Fibroblast of skin of back (primary cell): ENCODE data around the gene PNPLA1. TPM values are rescaled to one million over a fixed set of nuclear protein-coding genes. Genes with fewer than 3 reads are reported as not detected.

Experiments used
- DNase-seq: peaks from one replicate; pipeline ENCODE4 v3.0.0-alpha.2; 2013
- polyA plus RNA-seq, 2 experiments: library from polyadenylated mRNA; unstranded; fragments of 120-200 nt; gene quantifications; one replicate each; pipeline ENCODE4 v1.2.1, GENCODE V29; 2013; ENCODE audit not compliant: insufficient read length in 2 of 2

PNPLA1 gene, protein sequence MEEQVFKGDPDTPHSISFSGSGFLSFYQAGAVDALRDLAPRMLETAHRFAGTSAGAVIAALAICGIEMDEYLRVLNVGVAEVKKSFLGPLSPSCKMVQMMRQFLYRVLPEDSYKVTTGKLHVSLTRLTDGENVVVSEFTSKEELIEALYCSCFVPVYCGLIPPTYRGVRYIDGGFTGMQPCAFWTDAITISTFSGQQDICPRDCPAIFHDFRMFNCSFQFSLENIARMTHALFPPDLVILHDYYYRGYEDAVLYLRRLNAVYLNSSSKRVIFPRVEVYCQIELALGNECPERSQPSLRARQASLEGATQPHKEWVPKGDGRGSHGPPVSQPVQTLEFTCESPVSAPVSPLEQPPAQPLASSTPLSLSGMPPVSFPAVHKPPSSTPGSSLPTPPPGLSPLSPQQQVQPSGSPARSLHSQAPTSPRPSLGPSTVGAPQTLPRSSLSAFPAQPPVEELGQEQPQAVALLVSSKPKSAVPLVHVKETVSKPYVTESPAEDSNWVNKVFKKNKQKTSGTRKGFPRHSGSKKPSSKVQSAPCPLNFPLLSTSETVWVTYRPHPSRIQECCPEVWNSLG
- polyA plus RNA-seq (2013, experiment 1 of 2; ENCODE audit: insufficient read length) = not detected
- not detected for polyA plus RNA-seq (2013, experiment 2 of 2; ENCODE audit: insufficient read length)

DNA sequence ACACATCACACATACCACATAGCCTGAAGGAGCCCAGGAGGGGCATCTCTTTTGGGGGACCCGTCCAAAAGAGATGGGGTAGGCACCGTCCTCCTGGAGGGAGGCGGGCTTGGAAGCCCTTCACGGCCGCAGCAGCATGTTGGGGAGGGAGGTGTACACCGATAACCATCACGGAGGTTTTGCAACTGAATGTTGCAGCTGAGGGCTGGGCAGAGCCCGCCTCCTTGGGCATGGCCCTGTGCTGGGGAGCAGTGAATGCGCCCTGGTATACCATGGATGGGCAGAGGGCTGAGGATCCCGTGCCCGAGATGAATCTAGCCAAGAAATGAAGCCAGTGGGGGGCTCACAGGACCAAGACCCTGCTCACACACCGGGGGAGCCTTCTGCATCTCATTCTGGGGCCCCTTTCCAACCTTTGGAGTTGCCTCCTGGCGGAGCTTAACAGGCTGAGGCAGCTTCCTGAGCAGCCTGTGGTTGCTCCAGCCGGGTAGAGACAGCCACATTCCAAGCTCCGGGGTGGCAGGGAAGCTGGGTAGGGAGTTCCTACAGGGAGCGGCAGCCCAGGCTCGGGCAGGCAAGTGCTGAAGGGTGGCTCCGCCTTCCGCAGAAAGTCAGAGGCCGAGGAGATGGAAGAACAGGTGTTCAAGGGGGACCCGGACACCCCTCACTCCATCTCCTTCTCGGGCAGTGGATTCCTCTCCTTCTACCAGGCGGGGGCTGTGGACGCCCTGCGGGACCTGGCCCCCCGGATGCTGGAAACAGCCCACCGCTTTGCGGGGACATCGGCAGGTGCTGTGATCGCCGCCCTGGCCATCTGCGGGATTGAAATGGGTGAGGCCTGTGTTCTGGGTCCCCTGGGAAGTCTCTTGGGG lies at the start of gene PNPLA1:
PNPLA1 (plus strand) TSS at position 227 of the 872 bp plus-strand sequence; CDS start at position 627, 400 bp downstream.
- DNase-seq = no peak

DNA sequence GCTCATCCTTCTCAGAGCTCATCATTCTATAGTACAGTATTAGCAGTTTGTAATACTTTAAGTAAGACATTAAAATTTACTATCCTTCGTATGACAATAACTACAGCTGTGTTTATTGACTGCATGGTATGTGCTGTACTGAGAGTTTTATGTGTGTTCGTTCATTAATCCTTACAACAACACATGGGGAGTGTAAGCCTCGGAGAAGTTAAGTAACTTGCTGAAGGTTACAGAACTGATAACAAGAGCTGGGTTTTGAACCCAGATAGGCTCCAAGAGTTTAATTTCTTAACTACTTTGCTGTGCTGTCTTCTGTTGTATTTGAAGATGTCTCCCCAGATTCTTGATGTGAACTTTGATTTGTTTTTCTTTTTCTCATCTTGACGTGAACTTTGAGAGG lies 49.6 kb upstream of the PNPLA1 start:
- DNase-seq = no peak

DNA sequence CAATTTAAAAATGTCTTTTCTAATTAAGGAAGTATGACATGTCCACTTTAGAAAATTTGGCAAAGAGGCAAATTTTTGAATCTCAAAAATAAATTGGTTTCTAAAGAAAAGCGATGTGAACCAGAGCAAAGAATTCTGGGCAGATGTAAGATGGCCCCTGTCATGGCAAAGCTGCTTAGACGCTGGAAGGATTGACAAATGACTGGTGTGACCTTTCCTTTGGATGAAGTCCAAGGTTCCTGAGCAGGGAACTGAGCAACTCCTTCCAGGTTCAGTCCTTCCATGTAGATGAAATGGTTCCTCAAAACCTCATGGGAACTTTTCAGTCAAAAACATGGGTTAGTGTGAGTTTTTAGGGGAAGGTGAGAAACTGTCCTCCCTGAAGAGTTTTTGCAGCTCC lies 48.2 kb upstream of the PNPLA1 start:
- no peak for DNase-seq

- no peak for DNase-seq
These were observed 46.9 kb upstream of the PNPLA1 start for GRCh38 chr6:36222924-36223323.

GRCh38 chr6:36223706-36224105 lies 46.2 kb upstream of the PNPLA1 start:
- no peak for DNase-seq

GRCh38 chr6:36224918-36225461 lies 44.9 kb upstream of the PNPLA1 start:
- no peak for DNase-seq

- DNase-seq = no peak
These were observed 43.3 kb upstream of the PNPLA1 start for GRCh38 chr6:36226438-36227047.

DNA sequence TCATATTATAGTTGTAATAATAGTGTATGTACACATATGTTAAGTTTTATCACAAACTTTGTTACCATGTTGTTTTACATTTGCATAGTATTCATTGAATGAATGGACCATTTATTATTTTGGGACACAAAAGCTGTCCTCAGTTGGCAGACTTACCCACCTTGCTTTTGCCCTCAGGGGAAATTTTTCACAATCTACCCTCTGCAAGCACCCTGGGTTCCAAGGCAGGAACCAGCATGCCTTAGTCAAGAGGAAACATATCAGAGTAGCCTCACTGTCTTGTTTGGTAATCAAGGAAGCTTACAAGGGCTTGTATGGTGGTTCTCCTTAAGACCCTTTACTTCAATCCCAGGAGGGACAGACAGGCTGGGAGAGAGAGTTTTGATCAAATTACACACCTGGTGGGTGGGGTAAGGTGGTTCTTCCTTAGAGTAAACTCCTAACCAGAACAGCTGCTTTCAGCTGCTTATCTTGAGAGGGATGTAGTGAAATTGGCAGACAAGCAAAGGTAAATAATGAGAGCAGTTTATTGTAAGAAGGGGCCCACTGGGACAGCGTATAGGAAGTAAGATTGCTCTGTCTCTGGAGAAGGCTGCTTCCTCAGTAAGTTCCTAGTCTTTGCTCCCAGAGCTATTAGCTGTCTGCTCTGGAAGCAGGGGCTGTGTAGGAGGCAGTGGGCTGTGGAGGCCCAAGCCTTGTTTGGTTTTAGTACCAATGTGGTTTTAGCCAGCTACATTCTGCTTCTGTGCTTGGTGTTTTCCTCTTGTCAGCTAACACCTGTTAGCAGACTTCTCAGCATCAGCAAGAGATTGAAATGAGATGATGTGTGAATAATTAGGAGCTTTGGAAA lies 42.3 kb upstream of the PNPLA1 start:
- DNase-seq = no peak

DNA sequence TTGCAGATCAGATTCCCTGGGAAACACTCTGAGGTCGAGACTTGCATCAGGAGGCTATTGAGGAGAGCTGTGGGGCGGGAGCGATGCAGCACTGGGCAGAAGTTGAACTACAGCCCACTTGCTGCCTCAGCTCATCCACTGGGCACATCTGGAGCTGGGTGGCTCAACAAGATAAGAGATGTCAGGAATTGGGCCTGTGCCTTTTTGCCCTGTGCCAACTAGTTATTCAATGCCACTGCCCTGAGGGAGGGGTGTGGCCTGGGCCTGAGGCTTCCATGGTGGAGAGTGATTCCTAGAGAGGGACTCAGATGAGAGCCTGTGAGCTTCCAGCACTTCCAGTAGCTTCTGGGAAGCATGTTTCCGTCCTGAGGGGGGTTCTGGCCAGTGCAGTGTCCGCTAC lies 40.6 kb upstream of the PNPLA1 start:
- DNase-seq = no peak

DNA sequence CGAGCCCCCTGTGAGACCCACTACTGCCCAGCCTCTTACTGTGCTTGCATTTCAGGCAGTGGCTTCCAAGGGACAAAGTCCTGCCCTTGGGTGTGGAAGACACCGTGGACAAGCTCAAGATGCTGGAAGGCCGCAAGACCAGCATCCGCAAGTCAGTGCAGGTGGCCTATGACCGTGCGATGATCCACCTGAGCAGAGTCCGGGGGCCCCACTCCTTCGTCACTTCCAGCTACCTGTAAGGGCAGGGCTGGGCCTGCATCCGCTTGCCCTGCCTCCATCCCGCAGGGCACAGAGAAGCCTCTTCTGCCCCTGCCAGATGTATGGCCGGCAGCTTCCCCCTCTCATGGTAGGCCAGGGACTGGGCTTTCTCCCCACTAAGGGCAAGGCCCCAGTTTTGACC lies 39.5 kb upstream of the PNPLA1 start:
- no peak for DNase-seq

- no peak for DNase-seq
These were observed 37.7 kb upstream of the PNPLA1 start for GRCh38 chr6:36232172-36232571.

GRCh38 chr6:36235309-36235708 lies 34.6 kb upstream of the PNPLA1 start:
- DNase-seq = no peak

DNA sequence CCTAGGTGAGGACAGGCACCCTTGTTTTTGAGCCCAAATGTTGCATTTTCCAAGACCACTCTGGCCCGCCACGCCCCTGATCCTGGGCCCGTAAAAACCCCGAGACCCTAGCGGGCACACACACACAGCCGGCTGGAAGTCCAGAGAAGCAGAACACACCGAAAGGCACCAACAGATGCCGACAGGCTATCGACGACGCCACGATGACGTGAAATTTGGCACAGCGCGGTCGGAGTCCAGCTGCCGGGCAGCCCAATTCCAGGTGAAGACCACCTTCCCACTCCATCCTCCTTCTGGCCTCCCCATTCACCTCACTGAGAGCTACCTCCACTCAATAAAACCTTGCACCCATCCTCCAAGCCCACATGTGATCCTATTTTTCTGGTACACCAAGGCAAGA lies 34.0 kb upstream of the PNPLA1 start:
- DNase-seq = no peak

DNA sequence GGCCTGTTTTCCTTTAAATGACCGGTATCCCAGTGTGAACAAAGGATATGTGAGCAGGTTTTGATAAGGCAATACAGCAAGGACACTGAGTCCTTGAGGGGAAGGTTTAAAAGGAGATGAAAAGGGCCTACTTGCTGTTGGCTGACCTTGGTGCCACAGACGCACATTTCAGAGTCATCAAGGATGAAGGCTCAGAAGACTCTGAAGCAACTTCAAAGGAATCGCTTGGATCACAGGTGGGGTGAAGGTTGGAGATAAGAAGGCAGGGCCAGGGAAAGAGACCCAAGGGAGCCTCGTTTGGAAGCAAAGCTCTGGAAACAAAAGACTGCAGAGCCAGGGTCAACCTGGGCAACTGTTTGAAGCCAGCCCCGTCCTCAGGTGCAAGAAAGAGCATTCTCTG lies 30.1 kb upstream of the PNPLA1 start:
- no peak for DNase-seq

DNA sequence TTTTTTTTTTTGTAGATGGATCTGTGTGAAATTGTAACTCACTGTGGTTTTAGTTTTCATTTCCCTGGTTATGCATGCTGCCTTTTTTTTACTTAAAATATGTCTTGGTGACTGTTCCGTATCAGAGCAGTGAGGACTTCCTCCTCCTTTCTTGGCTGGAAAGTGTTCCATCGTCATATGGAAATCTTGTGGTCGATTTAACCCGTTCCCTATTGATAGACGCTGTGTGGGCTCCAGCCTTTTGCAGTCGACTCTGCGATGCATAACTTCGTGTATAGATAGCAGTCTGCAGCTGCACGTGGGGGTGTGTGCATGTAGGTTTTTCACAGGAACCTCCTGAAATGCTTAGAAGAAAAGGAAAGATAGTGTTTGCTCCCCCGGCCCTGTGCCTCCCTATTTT lies 28.1 kb upstream of the PNPLA1 start:
- peak; percentile 20 for DNase-seq

DNA sequence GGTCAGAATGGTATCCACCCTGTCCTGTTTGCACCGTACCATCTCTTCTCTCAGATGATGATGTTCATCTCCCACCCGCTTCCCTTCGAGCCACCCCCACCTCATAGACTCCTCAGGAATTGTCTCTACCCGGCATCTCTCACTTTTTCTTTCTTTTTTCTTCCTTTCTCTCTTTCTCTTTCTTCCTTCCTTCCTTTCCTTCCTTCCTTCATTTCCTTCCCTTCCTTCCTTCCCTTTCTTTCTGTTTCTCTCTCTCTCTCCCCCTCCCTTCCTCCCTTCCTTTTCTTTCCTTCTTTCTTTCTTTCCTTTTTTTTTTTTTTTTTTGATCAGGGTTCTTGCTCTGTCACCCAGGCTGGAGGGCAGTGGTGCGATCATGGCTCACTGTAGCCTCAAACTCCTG lies 27.7 kb upstream of the PNPLA1 start:
- no peak for DNase-seq

GRCh38 chr6:36242626-36243025 lies 27.2 kb upstream of the PNPLA1 start:
- no peak for DNase-seq

- DNase-seq = no peak
These were observed 26.2 kb upstream of the PNPLA1 start for GRCh38 chr6:36243562-36244212.

- DNase-seq = no peak
These were observed 25.1 kb upstream of the PNPLA1 start for GRCh38 chr6:36244641-36245280.

DNA sequence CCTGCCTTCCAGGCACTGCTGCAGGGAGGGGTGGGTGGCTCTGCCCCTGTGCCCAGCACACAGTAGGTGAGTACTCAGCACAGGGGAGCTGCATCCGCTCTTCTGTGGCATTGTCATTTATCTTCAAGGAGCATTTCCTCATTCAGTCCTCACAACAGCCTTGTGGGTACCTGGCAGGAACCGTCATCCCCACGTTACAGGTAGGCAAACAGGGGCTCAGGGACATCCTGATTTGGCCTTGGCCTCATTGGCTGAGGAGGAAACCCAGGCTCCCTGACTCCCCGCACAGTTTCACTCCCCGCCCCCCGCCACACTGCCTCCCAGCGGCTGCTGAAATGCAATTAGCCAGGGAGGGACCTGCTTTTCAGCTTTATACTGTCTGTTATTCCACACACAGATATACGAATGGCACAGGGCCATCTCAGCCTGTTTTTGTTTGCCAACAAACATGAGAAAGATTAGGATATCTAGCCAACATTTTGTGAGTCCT lies 24.2 kb upstream of the PNPLA1 start:
- no peak for DNase-seq
